Measurements from ENCODE around the gene DNLZ.

The DNLZ gene

DNA sequence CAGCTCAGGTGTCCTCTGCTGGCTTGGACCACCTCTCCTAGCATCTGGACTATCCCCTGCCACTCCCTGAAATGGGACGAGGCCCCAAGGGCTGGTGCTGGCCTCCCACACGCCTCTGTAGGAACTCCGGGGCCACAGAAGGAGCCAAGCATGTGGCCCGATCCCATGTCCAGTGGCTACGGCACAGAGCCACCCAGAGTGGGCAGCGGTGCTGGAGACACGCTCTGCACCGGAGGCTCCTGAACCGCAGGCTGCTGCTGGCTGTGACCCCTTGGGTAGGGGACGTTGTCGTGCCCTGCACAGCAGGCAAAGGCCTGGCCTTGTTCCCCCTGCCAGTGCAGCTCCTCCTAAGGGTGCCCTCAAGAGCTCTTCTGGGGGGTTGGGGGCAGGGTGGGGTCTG lies 16.3 kb upstream of the DNLZ start:
- Histone ChIP-seq H3K4me3 (no peak overlapping the region), H3K27ac (no peak overlapping the region)
- TF ChIP-seq, protein P1, sequence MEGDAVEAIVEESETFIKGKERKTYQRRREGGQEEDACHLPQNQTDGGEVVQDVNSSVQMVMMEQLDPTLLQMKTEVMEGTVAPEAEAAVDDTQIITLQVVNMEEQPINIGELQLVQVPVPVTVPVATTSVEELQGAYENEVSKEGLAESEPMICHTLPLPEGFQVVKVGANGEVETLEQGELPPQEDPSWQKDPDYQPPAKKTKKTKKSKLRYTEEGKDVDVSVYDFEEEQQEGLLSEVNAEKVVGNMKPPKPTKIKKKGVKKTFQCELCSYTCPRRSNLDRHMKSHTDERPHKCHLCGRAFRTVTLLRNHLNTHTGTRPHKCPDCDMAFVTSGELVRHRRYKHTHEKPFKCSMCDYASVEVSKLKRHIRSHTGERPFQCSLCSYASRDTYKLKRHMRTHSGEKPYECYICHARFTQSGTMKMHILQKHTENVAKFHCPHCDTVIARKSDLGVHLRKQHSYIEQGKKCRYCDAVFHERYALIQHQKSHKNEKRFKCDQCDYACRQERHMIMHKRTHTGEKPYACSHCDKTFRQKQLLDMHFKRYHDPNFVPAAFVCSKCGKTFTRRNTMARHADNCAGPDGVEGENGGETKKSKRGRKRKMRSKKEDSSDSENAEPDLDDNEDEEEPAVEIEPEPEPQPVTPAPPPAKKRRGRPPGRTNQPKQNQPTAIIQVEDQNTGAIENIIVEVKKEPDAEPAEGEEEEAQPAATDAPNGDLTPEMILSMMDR (IDR thresholded peaks at IDR 0.05): no peak
- DNase-seq (ENCODE audit: low spot score): no peak

DNA sequence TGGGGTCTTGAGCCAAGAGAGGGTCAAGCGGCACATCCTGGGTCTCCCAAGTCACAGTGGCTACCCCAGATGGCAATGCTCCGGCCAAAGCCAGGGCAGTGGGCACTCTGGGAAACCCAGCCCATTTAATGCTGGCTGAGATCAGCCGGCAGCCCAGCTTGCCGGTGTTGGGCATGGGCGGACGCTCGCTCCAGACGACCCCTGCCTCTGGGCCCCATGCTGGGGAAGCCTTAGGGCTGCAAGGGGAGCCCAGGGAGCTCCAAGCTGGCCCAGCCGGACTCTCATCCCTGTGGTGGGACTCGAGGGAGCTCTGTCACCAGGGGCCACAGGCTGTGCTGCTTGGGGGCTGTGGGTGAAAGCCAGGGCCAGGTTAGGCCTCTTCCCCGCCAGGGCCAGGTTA lies 15.9 kb upstream of the DNLZ start:
- no peak overlapping the region for H3K27ac ChIP-seq
- H3K4me3 ChIP-seq: no peak overlapping the region
- TF ChIP-seq, protein P1 (IDR thresholded peaks at IDR 0.05): no peak
- no peak for DNase-seq (ENCODE audit: low spot score)

DNA sequence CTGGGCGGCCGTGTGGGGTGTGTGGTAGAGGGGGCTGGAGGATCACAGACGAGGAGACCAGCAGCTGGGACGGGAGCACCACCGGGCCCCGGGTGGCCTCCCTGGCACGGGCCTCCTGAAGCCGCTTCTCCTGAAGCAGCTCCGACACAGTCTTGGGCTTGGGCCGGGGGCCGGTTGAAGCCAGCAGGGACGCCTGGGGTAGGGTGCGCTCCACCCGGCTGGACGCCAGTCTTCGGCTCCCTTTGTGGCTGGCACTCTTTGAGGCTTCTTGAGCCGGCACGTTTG lies 15.4 kb upstream of the DNLZ start:
- H3K27ac ChIP-seq: no peak overlapping the region
- TF ChIP-seq, protein P1 (IDR thresholded peaks at IDR 0.05): no peak
- DNase-seq (ENCODE audit: low spot score): no peak
- no peak overlapping the region for H3K4me3 ChIP-seq

DNA sequence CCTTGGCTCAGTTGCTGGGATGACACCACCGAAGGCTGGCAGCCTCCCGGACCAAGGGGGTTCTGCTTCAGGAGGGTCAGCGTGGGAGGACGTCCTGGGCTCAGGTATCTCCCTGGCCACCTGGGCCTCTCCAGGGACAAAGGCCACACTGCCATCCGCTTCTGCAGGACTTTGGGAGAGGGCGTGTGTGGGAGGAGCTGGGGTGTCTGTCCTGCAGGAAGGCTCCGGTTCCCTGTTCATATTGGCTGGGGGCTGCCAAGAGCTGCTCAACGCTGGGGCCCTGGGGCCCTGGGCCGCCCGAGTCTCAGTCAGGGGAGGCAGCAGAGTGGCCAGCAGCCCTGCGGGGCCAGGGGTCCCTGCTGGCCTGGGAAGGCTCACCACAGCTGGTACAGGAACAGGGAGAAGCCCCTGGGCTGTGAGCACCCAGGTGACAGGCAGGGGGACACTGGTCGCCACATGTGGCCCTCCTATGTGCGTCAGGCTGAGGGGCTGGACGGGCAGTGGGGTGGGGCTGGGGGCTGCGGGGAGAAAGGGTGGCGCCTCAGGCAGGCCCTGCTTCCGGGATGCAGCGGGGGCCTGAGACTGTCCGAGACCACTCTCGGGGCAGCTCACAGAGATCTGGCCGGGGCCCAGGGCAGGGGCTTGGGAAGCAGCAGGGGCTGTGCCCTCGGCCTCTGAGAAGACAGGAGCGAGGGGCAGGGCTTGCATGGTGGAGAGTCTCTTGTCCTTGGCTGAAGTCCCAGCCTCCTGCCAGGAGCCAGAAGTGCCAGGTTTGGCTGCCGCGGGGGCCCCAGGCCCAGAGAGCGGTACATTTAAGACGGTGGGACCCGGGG lies 14.8 kb upstream of the DNLZ start:
- no peak overlapping the region for H3K27ac ChIP-seq
- TF ChIP-seq, protein P1 (IDR thresholded peaks at IDR 0.05): no peak
- H3K4me3 ChIP-seq: no peak overlapping the region
- no peak for DNase-seq (ENCODE audit: low spot score)

DNA sequence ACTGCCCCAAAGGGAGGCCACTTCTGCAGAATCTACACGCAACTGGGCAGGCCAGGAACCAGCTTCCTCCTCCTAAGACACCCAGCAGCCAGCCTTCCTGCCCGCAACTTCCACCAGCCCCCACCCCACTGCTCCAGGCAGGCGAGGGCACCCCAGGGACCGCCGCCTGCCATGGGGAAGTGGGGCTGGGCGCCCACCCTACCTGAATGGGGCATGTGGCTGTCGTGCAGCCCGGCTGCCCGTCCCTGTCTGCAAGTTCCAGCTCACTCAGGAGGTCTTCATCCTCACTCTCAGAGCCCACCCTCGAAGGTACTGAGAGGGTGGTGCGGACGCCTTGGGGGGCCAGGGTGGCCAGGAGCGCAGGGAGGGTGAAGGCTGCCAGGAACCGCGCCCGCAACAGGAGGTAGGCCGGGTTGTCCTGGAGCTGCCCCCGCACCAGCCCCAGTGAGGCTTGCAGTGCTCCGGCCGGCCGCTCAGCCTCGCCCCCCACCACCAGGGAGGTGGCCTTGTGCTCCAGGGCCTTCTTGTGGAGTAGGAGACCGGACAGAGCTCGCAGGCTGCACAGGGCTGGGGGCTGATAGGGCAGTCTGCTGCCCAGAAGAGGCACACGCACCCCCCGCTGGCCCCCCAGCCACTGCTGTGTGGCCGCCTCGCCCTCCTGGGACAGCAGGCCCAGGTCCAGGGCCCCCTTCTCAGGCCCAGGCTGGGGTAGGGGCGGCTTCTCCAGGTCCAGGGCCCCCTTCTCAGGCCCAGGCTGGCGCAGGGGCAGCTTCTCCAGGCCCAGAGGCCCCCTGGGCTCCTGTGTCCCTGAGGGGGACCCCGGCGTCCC lies 14.0 kb upstream of the DNLZ start:
- no peak for DNase-seq (ENCODE audit: low spot score)
- Histone ChIP-seq H3K4me3 (no peak overlapping the region), H3K27ac (no peak overlapping the region)
- TF ChIP-seq, protein P1 (IDR thresholded peaks at IDR 0.05): no peak

DNA sequence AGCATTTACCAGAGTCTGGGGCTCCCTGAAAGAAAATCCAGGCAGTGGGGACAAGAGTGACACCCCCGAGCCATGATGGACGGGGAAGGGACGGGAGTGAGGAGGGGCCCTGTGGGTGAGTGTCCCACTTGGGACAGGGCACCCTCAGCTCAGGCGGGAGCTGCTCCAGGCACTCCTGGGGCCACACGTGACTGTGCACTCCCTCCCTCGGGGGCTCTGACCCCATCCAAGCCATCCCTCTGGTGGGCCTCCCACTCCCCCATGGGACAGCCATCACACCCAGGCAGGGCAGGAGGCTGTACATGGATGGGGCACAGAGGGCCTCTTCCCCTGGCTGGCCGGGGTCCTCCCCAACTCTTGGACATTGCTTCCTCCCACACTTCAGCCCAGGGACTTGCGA lies 12.9 kb upstream of the DNLZ start:
- H3K27ac ChIP-seq: no peak overlapping the region
- no peak overlapping the region for H3K4me3 ChIP-seq
- TF ChIP-seq, protein P1 (IDR thresholded peaks at IDR 0.05): no peak
- DNase-seq (ENCODE audit: low spot score): no peak

DNA sequence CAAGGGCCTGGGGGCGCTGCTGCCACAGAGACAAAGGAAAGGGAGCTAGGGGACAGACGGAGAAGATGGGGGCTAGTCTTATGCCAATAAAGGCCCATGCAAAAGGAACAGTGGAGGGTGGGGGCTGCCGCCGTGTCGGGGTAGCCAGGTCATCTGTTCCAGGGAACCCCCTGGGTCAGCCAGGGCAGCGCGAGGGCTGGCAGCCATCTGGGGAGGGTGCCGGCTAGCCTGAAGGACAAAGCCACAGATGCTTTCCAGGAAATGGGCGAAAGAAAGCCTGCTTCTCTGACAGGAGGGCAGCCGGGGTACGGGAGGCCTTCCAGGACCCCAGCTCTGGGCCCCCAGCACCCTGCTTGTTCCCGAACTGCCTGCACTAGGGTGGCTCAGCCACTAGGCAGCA lies 11.6 kb upstream of the DNLZ start:
- no peak for DNase-seq (ENCODE audit: low spot score)
- TF ChIP-seq, protein P1 (IDR thresholded peaks at IDR 0.05): no peak
- Histone ChIP-seq H3K27ac (no peak overlapping the region), H3K4me3 (no peak overlapping the region)

All from coronary artery (tissue), 2 donors.